AG09319 (cell line): ENCODE measurements around the gene AKAP12.

ENCODE experiments used
- DNase-seq: peaks from one replicate; pipeline ENCODE4 v3.0.0-alpha.2; 2010; ENCODE audit warnings: low read depth; ENCODE audit errors: extremely low read depth
- CTCF ChIP-seq: IDR thresholded peaks from 2 replicates; pipeline ENCODE4 v1.5.1; 2011; ENCODE audit warnings: low read depth, mild to moderate bottlenecking, inconsistent platforms, low read length, moderate library complexity

The AKAP12 gene

GRCh38 chr6:151289399-151290007 lies 49.7 kb downstream of the AKAP12 start:
- no peak for DNase-seq
- TF ChIP-seq CTCF: no peak

- DNase-seq: peak; percentile 57
- no peak for TF ChIP-seq CTCF
Observed at GRCh38 chr6:151290877-151291721, 51.3 kb downstream of the AKAP12 start.

- TF ChIP-seq CTCF: no peak
- no peak for DNase-seq
Observed at GRCh38 chr6:151291722-151292059, 51.9 kb downstream of the AKAP12 start.

- peak; percentile 65 for DNase-seq
- TF ChIP-seq CTCF: no peak
Observed at GRCh38 chr6:151292974-151293687, 53.4 kb downstream of the AKAP12 start.

- TF ChIP-seq CTCF: no peak
- DNase-seq: no peak
Observed at GRCh38 chr6:151293688-151294016, 53.9 kb downstream of the AKAP12 start.

- TF ChIP-seq CTCF: no peak
- no peak for DNase-seq
Observed at GRCh38 chr6:151294561-151295101, 54.9 kb downstream of the AKAP12 start.

GRCh38 chr6:151297886-151298285 lies 58.1 kb downstream of the AKAP12 start:
- TF ChIP-seq CTCF: no peak
- DNase-seq: no peak
